ENCODE measurements around the gene USP7.

The USP7 gene

GRCh38 chr16:8951447-8952280 is 12.0 kb downstream of the USP7 start:
- no peak for DNase-seq (ENCODE audit: low spot score)

- DNase-seq (ENCODE audit: low spot score) = no peak
Observed at GRCh38 chr16:8950580-8951077, 13.1 kb downstream of the USP7 start.

- no peak for DNase-seq (ENCODE audit: low spot score)
Observed at GRCh38 chr16:8949536-8950418, 13.9 kb downstream of the USP7 start.

GRCh38 chr16:8948831-8949230 is 14.9 kb downstream of the USP7 start:
- no peak for DNase-seq (ENCODE audit: low spot score)

- DNase-seq (ENCODE audit: low spot score) = no peak
Observed at GRCh38 chr16:8948069-8948593, 15.6 kb downstream of the USP7 start.

- DNase-seq (ENCODE audit: low spot score) = no peak
Observed at GRCh38 chr16:8946544-8946943, 17.2 kb downstream of the USP7 start.

- no peak for DNase-seq (ENCODE audit: low spot score)
Observed at GRCh38 chr16:8945626-8946296, 17.9 kb downstream of the USP7 start.

- DNase-seq (ENCODE audit: low spot score) = no peak
Observed at GRCh38 chr16:8943966-8944759, 19.5 kb downstream of the USP7 start.

GRCh38 chr16:8943001-8943763 is 20.5 kb downstream of the USP7 start:
- DNase-seq (ENCODE audit: low spot score) = no peak

GRCh38 chr16:8941718-8942344 is 21.9 kb downstream of the USP7 start:
- DNase-seq (ENCODE audit: low spot score) = no peak

- no peak for DNase-seq (ENCODE audit: low spot score)
Observed at GRCh38 chr16:8937803-8938202, 25.9 kb downstream of the USP7 start.

GRCh38 chr16:8936421-8936820 is 27.3 kb downstream of the USP7 start:
- peak; percentile 58 for DNase-seq (ENCODE audit: low spot score)

GRCh38 chr16:8935989-8936388 is 27.7 kb downstream of the USP7 start:
- DNase-seq (ENCODE audit: low spot score) = no peak

- DNase-seq (ENCODE audit: low spot score) = no peak
Observed at GRCh38 chr16:8934601-8935000, 29.1 kb downstream of the USP7 start.

GRCh38 chr16:8931859-8932258 is 31.8 kb downstream of the USP7 start:
- peak; percentile 59 for DNase-seq (ENCODE audit: low spot score)

GRCh38 chr16:8929086-8929748 is 34.5 kb downstream of the USP7 start:
- DNase-seq (ENCODE audit: low spot score) = no peak

GRCh38 chr16:8928467-8928957 is 35.2 kb downstream of the USP7 start:
- no peak for DNase-seq (ENCODE audit: low spot score)

GRCh38 chr16:8926827-8927226 is 36.9 kb downstream of the USP7 start:
- DNase-seq (ENCODE audit: low spot score) = no peak

GRCh38 chr16:8925455-8925854 is 38.3 kb downstream of the USP7 start:
- no peak for DNase-seq (ENCODE audit: low spot score)
